CD4-positive, alpha-beta T cell (primary cell): ENCODE data around the gene TF. TPM values are rescaled to one million over a fixed set of nuclear protein-coding genes. Genes with fewer than 3 reads are reported as not detected.

Experiments used
- ATAC-seq: fragments of 200-7000 bp; cut with Tn5 transposase; one replicate; pipeline ENCODE4 v1.10.0; 2022; ENCODE audit warnings: mild to moderate bottlenecking; ENCODE audit not compliant: poor library complexity
- CTCF ChIA-PET: fragments of 350-600 bp; sonication (Branson Sonifier 250); formaldehyde crosslinking; loops from one replicate; lab custom pipeline; 2021; ENCODE audit warnings: antibody characterized with exemption, inconsistent platforms; lab: Charles Lee
- POLR2A ChIA-PET: fragments of 350-600 bp; sonication (Branson Sonifier 250); formaldehyde crosslinking; loops from one replicate; lab custom pipeline; 2021; ENCODE audit warnings: antibody characterized with exemption, inconsistent platforms; lab: Charles Lee
- DNase-seq, 14 experiments: peaks; one replicate each; pipeline ENCODE4 v3.0.0-alpha.2; 2013 to 2020; ENCODE audit warnings: mixed read lengths in 2 of 14
- H3K27ac ChIP-seq, 2 donors: one replicate each; pipeline versions ENCODE4 v1.5.1 to v1.7.0; 2013; ENCODE audit warnings: low read length in 2 of 2, low read depth in 1 of 2, mild to moderate bottlenecking in 1 of 2
- H3K27me3 ChIP-seq, 2 experiments: 1 replicate in 1 of 2; 2 replicates in 1 of 2; pipeline versions ENCODE4 v1.6.1 to v1.7.0; 2013; ENCODE audit warnings: low read length in 2 of 2, control low read depth in 1 of 2, mild to moderate bottlenecking in 1 of 2, moderate library complexity in 1 of 2; ENCODE audit not compliant: insufficient read depth in 2 of 2, control insufficient read depth in 1 of 2
- H3K36me3 ChIP-seq: one replicate; pipeline ENCODE4 v1.6.1; 2013; ENCODE audit warnings: low read length, control low read depth; ENCODE audit not compliant: insufficient read depth
- H3K4me1 ChIP-seq: one replicate; pipeline ENCODE4 v1.6.1; 2013; ENCODE audit warnings: low read length, control low read depth; ENCODE audit not compliant: insufficient read depth
- H3K4me3 ChIP-seq: one replicate; pipeline ENCODE4 v1.5.1; 2013; ENCODE audit warnings: mild to moderate bottlenecking, low read length, moderate library complexity
- H3K9me3 ChIP-seq, 2 experiments: 1 replicate in 1 of 2; 2 replicates in 1 of 2; pipeline versions ENCODE4 v1.6.1 to v1.7.0; 2013; ENCODE audit warnings: low read length in 2 of 2, mild to moderate bottlenecking in 2 of 2, control low read depth in 1 of 2, moderate library complexity in 1 of 2; ENCODE audit not compliant: control insufficient read depth in 1 of 2, insufficient read depth in 1 of 2
- H3K27ac Mint-ChIP-seq: one replicate; pipeline ENCODE4 v1.8.0; 2020; ENCODE audit warnings: mixed read lengths
- H3K27me3 Mint-ChIP-seq: one replicate; pipeline ENCODE4 v1.8.0; 2021; ENCODE audit warnings: mixed read lengths
- H3K36me3 Mint-ChIP-seq: one replicate; pipeline ENCODE4 v1.8.0; 2021; ENCODE audit warnings: low read depth, mixed read lengths
- H3K4me1 Mint-ChIP-seq: one replicate; pipeline ENCODE4 v1.8.0; 2021; ENCODE audit warnings: low read depth, mixed read lengths
- H3K4me3 Mint-ChIP-seq: one replicate; pipeline ENCODE4 v1.8.0; 2020; ENCODE audit warnings: mild to moderate bottlenecking, mixed read lengths
- H3K9me3 Mint-ChIP-seq: one replicate; pipeline ENCODE4 v1.8.0; 2020; ENCODE audit warnings: mixed read lengths
- CTCF ChIP-seq: fragments of 200-600 bp; IDR thresholded peaks from one replicate; pipeline ENCODE4 v1.8.0; 2022; ENCODE audit warnings: antibody characterized with exemption, mild to moderate bottlenecking
- intact Hi-C, 2 experiments: fragments of 100-400 bp; cut with DNase I in 1 of 2; cut with micrococcal nuclease in 1 of 2; formaldehyde crosslinking; loops; one replicate each; pipeline versions ENCODE4 v1.15.1 to v1.9.0; 2023 to 2025; cut with DNase I, micrococcal nuclease
- total RNA-seq, 174 experiments: library from RNA in 2 of 174; stranded (reverse) in 2 of 174; gene quantifications; one replicate each; pipeline ENCODE4 v1.2.3 and lab custom pipeline; 2021 to 2026

The TF gene
- total RNA-seq, 2 experiments from 2014 or later = 0.30 to 0.34 TPM

- no peak overlapping the region for H3K27ac Mint-ChIP-seq
Measured at GRCh38 chr3:133829310-133829707, 83.1 kb downstream of the TF start.

GRCh38 chr3:133830071-133830470 is 83.9 kb downstream of the TF start:
- Histone ChIP-seq H3K9me3 (no peaks in the 10 kb centered on the region), H3K4me1 (no peaks in the 10 kb centered on the region), H3K4me3 (no peak overlapping the region), H3K27ac (no peak overlapping the region), H3K27me3 (no peaks in the 10 kb centered on the region), H3K36me3 (no peaks in the 10 kb centered on the region)
- POLR2A ChIA-PET = no interaction called here
- TF ChIP-seq CTCF = no peak
- H3K36me3 Mint-ChIP-seq = peaks cover 17% of the 10 kb centered on the region
- no peaks in the 10 kb centered on the region for H3K4me1 Mint-ChIP-seq
- CTCF ChIA-PET = no interaction called here
- no peak overlapping the region for H3K27ac Mint-ChIP-seq
- DNase-seq = no peak
- intact Hi-C loops = no loop called here
- no peaks in the 10 kb centered on the region for H3K9me3 Mint-ChIP-seq
- no peak for ATAC-seq
- no peak overlapping the region for H3K4me3 Mint-ChIP-seq
- H3K27me3 Mint-ChIP-seq = no peaks in the 10 kb centered on the region

More at GRCh38 chr3:133829310-133829707, 83.1 kb downstream of the TF start:
- ChIA-PET CTCF (no interaction called here), POLR2A (no interaction called here)
- no peaks in the 10 kb centered on the region for H3K4me1 ChIP-seq
- H3K36me3 Mint-ChIP-seq = peaks cover 22% of the 10 kb centered on the region
- H3K4me1 Mint-ChIP-seq = no peaks in the 10 kb centered on the region
- peaks cover 5% of the 10 kb centered on the region for H3K36me3 ChIP-seq
- intact Hi-C loops = no loop called here
- no peak for TF ChIP-seq CTCF
- no peak for ATAC-seq
- H3K27me3 ChIP-seq = no peaks in the 10 kb centered on the region
- H3K4me3 Mint-ChIP-seq = no peak overlapping the region
- no peak overlapping the region for H3K27ac ChIP-seq
- no peak overlapping the region for H3K4me3 ChIP-seq
- H3K9me3 Mint-ChIP-seq = no peaks in the 10 kb centered on the region
- DNase-seq = no peak
- no peaks in the 10 kb centered on the region for H3K9me3 ChIP-seq
- H3K27me3 Mint-ChIP-seq = no peaks in the 10 kb centered on the region

- ChIA-PET CTCF (interaction anchor here (0.6 kb wide), 1 partner anchor 32 kb away, joined by 4 read pairs; no protein-coding TSS in a partner anchor), POLR2A (no interaction called here)
- Histone ChIP-seq H3K4me1 (no peaks in the 10 kb centered on the region), H3K4me3 (no peak overlapping the region), H3K27me3 (no peaks in the 10 kb centered on the region), H3K9me3 (no peaks in the 10 kb centered on the region), H3K27ac (no peak overlapping the region), H3K36me3 (no peaks in the 10 kb centered on the region)
- no peaks in the 10 kb centered on the region for H3K4me1 Mint-ChIP-seq
- ATAC-seq (no peak), DNase-seq (no peak)
- H3K9me3 Mint-ChIP-seq = no peaks in the 10 kb centered on the region
- H3K4me3 Mint-ChIP-seq = no peak overlapping the region
- no peaks in the 10 kb centered on the region for H3K27me3 Mint-ChIP-seq
- H3K36me3 Mint-ChIP-seq = no peaks in the 10 kb centered on the region
- intact Hi-C loops = no loop called here
- TF ChIP-seq CTCF = no peak
- no peak overlapping the region for H3K27ac Mint-ChIP-seq
Measured at GRCh38 chr3:133831966-133832801, 86.0 kb downstream of the TF start.
